Mammary epithelial cell (primary cell): Measurements from ENCODE around the gene RAB11FIP5.

Experiments
- EZH2 ChIP-seq: IDR thresholded peaks from 2 replicates; pipeline ENCODE4 v1.6.1; 2012; ENCODE audit warnings: low read length, inconsistent platforms, borderline replicate concordance
- TF ChIP-seq, protein P1 (sequence below), 2 donors: IDR thresholded peaks in 1 of 2; conservative IDR thresholded peaks in 1 of 2; 2 replicates each; pipeline ENCODE4 v1.5.1; 2011 to 2012; ENCODE audit warnings: inconsistent platforms in 2 of 2, low read length in 2 of 2, mild to moderate bottlenecking in 2 of 2, control low read depth in 1 of 2, low read depth in 1 of 2; ENCODE audit not compliant: insufficient read depth in 1 of 2; ENCODE audit errors: extremely low read depth in 1 of 2

DNA sequence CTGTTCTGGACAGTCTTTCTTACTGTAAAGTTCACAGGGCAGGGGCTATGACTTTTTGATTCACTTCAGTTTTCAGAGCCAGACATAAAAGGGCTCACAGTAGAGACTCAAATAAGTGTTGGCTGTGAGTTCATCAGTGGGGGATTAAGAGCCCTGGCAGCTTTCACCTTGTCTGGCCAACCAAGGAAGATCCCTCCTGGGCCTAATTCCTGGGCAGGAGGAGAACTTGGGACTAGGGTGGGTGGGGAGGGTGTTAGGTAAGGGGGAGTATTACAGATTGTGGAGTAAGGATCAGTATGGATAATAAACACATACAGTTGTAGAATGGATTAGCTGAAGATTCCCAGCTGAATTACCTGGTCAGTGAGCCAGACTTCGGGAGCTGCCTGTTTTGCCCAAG lies 40.3 kb downstream of the RAB11FIP5 start:
- TF ChIP-seq, protein P1, sequence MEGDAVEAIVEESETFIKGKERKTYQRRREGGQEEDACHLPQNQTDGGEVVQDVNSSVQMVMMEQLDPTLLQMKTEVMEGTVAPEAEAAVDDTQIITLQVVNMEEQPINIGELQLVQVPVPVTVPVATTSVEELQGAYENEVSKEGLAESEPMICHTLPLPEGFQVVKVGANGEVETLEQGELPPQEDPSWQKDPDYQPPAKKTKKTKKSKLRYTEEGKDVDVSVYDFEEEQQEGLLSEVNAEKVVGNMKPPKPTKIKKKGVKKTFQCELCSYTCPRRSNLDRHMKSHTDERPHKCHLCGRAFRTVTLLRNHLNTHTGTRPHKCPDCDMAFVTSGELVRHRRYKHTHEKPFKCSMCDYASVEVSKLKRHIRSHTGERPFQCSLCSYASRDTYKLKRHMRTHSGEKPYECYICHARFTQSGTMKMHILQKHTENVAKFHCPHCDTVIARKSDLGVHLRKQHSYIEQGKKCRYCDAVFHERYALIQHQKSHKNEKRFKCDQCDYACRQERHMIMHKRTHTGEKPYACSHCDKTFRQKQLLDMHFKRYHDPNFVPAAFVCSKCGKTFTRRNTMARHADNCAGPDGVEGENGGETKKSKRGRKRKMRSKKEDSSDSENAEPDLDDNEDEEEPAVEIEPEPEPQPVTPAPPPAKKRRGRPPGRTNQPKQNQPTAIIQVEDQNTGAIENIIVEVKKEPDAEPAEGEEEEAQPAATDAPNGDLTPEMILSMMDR (conservative IDR thresholded peaks at IDR 0.05 in 1 of 2, IDR thresholded peaks at IDR 0.05 in 1 of 2; ENCODE audit: extremely low read depth in 1 of 2, insufficient read depth in 1 of 2, low read depth in 1 of 2, low read length in 2 of 2): no peak
- no peak for TF ChIP-seq EZH2
